BE2C (cell line): ENCODE results near the gene ENDOG.

ENCODE experiments used
- DNase-seq: peaks from one replicate; pipeline ENCODE4 v3.0.0-alpha.2; 2020
- H3K27me3 ChIP-seq: fragments of 250-450 bp; sonication (Bioruptor Pico); 2 replicates; pipeline ENCODE4 v1.5.1; 2020; ENCODE audit warnings: mild to moderate bottlenecking
- H3K36me3 ChIP-seq: fragments of 250-450 bp; sonication (Bioruptor Pico); 2 replicates; pipeline ENCODE4 v1.5.1; 2020; ENCODE audit warnings: mild to moderate bottlenecking
- H3K4me1 ChIP-seq: fragments of 250-450 bp; sonication (Bioruptor Pico); 2 replicates; pipeline ENCODE4 v1.5.1; 2020
- H3K4me3 ChIP-seq: 2 replicates; pipeline ENCODE4 v1.5.1; 2011; ENCODE audit warnings: low read depth, low read length
- H3K9me3 ChIP-seq: fragments of 250-450 bp; sonication (Bioruptor Pico); 2 replicates; pipeline ENCODE4 v1.5.1; 2020
- TF ChIP-seq, protein P1 (sequence below): IDR thresholded peaks from 2 replicates; pipeline ENCODE4 v1.5.1; 2012; ENCODE audit warnings: mild to moderate bottlenecking, low read depth, low read length

ENDOG gene

DNA sequence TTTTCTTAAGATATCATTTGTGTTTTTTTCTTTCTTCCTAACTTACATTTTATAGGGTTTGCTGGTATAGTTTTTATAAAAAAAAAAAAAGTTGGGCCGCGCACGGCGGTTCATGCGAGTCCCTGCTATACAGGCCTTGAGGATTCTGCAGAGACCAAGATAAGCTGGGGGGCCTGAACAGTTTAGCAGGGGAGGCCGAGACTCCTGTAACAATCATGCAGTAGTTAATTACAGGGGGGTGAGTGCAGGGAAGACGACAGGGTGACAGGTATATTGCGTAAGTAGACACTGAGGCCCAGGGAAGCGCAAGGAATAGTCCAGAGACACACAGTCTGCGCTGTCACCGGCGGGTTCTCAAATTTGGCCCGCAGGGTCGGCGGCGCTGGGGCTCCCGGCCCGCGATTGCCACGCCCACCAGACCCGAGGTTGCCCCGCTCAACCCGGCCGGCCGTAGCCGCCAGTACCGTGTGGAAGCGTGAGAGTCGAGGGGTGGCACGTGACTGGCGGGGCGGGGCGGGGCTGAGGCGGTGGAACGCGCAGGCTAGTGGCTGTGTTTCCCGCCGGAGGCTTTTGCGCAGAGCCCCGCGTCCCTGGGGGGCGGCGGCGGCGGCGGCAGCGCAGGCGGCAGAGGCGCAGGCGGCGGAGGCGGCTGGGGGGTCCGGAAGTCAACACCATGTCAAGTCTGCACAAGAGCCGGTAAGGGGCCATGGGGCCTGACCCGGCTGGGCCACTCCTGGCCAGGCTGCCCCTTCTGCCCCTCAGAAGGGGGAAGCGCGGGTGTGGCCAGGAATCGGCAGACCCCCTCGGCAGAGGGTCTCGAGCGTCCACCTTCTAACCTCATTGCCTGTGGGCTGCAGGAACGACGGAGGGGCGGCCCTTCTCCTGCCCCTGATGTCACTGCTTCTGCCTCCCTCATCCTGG lies 31.4 kb upstream of the ENDOG start, which contains the start of gene TBC1D13:
Gene TBC1D13 (plus strand): TSS at position 573 of the 921 bp plus-strand sequence. CDS start 101 bp downstream, at position 674.
- no peaks in the 10 kb centered on the region for H3K27me3 ChIP-seq
- peak; percentile 93 for DNase-seq
- no peaks in the 10 kb centered on the region for H3K4me1 ChIP-seq
- H3K4me3 ChIP-seq = peak within 1 kb of the TSS; percentile 78
- peaks cover 9% of the 10 kb centered on the region; the same call in 1 of the 2 replicates for H3K36me3 ChIP-seq
- no peaks in the 10 kb centered on the region for H3K9me3 ChIP-seq
- TF ChIP-seq, protein P1, sequence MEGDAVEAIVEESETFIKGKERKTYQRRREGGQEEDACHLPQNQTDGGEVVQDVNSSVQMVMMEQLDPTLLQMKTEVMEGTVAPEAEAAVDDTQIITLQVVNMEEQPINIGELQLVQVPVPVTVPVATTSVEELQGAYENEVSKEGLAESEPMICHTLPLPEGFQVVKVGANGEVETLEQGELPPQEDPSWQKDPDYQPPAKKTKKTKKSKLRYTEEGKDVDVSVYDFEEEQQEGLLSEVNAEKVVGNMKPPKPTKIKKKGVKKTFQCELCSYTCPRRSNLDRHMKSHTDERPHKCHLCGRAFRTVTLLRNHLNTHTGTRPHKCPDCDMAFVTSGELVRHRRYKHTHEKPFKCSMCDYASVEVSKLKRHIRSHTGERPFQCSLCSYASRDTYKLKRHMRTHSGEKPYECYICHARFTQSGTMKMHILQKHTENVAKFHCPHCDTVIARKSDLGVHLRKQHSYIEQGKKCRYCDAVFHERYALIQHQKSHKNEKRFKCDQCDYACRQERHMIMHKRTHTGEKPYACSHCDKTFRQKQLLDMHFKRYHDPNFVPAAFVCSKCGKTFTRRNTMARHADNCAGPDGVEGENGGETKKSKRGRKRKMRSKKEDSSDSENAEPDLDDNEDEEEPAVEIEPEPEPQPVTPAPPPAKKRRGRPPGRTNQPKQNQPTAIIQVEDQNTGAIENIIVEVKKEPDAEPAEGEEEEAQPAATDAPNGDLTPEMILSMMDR = no peak

DNA sequence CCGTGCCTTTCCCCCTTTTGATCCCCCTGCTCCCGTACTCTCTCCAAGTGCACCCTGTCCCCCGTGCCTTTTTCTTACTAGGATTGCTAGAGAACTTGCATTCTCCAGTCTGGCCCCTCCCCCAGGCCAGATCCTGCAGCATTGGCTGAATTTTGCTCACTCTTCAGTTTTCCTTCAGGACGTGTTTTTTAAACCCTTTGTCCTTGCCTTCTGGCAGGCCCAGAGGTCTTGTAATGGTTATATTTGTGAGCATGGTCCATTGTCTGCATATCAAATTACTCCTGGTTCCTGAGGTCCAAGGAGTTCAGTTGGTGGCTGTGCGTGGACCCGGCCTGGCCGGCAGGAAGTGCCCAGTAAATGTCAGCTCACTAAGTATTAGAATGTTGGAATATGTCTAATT lies 30.6 kb upstream of the ENDOG start:
- Histone ChIP-seq H3K36me3 (peaks cover 15% of the 10 kb centered on the region), H3K27me3 (no peaks in the 10 kb centered on the region), H3K9me3 (no peaks in the 10 kb centered on the region), H3K4me1 (no peaks in the 10 kb centered on the region), H3K4me3 (peak overlapping the region; percentile 78)
- TF ChIP-seq, protein P1 = no peak
- no peak for DNase-seq

DNA sequence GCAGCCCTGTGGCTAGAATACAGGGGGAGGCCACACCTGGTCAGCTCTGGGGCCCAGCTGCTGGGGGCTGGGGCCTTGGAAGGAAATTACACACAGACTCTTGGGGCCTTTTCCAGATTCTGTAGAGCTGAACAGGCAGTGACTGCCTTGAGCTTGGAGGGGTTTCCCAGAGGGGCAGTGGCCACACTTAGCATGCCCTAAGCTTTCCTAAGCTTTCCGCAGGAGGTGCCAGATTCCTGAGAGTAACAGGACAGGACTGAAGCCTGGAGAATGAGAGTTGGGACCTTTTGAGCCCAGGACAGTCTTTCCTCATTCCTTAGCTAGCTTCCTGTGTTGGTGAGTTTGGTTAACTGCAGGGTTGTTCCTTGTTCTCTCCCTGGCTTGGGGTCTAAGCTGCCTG lies 29.9 kb upstream of the ENDOG start:
- Histone ChIP-seq H3K27me3 (no peaks in the 10 kb centered on the region), H3K36me3 (peaks cover 23% of the 10 kb centered on the region), H3K4me1 (no peaks in the 10 kb centered on the region), H3K9me3 (no peaks in the 10 kb centered on the region), H3K4me3 (peak overlapping the region; percentile 78)
- no peak for DNase-seq
- TF ChIP-seq, protein P1 = no peak

DNA sequence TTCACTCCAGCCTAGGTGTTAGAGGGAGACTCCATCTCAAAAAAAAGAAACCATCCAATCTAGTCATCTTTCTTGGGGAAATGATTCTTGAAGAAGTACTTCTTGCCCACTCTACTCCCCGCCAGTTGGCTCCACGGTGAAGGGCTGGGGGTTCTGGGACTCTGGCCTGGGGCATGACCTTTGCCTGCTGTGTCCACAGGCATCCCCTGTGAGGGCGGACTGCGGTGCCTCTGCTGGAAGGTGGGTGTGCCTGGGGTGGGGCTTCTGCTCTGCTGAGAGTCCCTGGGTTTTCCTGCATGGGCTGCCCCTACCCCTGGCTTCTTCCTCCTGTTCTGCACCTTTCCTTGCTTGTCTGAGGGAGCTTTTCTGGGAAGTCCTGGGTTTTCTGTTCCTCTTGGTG lies 27.8 kb upstream of the ENDOG start:
- Histone ChIP-seq H3K9me3 (no peaks in the 10 kb centered on the region), H3K4me3 (no peak overlapping the region), H3K36me3 (peaks cover 23% of the 10 kb centered on the region), H3K27me3 (no peaks in the 10 kb centered on the region), H3K4me1 (no peaks in the 10 kb centered on the region)
- no peak for DNase-seq
- TF ChIP-seq, protein P1 = no peak

DNA sequence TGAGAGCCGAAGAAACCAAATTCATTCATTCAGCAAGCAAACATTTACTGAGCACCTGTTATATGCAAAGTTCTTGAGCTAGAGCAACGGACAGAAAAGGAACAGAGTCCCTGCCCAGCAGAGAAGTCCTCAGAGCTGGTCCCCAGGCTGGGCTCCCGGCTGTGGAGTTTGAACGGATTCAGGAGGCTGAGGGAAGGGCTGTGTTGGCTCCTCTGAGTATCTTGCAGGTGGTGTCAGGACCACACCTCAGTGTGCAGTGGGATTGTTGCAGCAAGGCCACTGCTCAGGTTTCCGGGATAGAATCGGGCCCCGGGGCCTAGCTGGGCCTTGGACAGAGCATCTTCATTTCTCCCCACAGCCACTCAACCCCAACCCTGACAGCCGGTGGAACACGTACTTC lies 26.2 kb upstream of the ENDOG start:
- Histone ChIP-seq H3K4me1 (no peaks in the 10 kb centered on the region), H3K36me3 (peaks cover 27% of the 10 kb centered on the region), H3K27me3 (no peaks in the 10 kb centered on the region), H3K9me3 (no peaks in the 10 kb centered on the region), H3K4me3 (no peak overlapping the region)
- DNase-seq = no peak
- TF ChIP-seq, protein P1 = no peak
